Transverse colon (tissue), 4 donors: Measurements from ENCODE around the gene ZP3. TPM values are rescaled to one million over a fixed set of nuclear protein-coding genes. Genes with fewer than 3 reads are reported as not detected.
"Not testable (repeated sequence)": the region's sequence is repeated elsewhere in the genome, so short reads cannot be mapped to it uniquely, and the experiment has no call there.

Source experiments
- DNase-seq: peaks from one replicate; pipeline ENCODE4 v3.0.0-alpha.2; 2019
- H3K27ac ChIP-seq, 4 donors: fragments of 200-600 bp; sonication (generic); 2 replicates each; pipeline ENCODE4 v1.5.1; 2016 to 2018; ENCODE audit warnings: inconsistent platforms in 4 of 4
- H3K27me3 ChIP-seq: fragments of 200-600 bp; sonication (generic); 2 replicates; pipeline ENCODE4 v1.5.1; 2017; ENCODE audit warnings: inconsistent platforms
- H3K36me3 ChIP-seq, 4 donors: fragments of 200-600 bp; sonication (generic); 2 replicates each; pipeline ENCODE4 v1.5.1; 2017 to 2019; ENCODE audit warnings: inconsistent platforms in 4 of 4
- H3K4me1 ChIP-seq, 4 donors: fragments of 200-600 bp; sonication (generic); 2 replicates each; pipeline ENCODE4 v1.5.1; 2017 to 2020; ENCODE audit warnings: inconsistent platforms in 4 of 4
- H3K4me3 ChIP-seq, 4 donors: fragments of 200-600 bp; sonication (generic); 1 replicate in 1 of 4; 2 replicates in 3 of 4; pipeline versions ENCODE4 v1.5.1 to v1.6.1; 2017 to 2019; ENCODE audit warnings: inconsistent platforms in 4 of 4
- H3K9me3 ChIP-seq, 2 donors: fragments of 200-600 bp; sonication (generic); 2 replicates each; pipeline ENCODE4 v1.5.1; 2017 to 2019; ENCODE audit warnings: inconsistent platforms in 2 of 2
- EP300 ChIP-seq: sonication (generic); formaldehyde crosslinking; IDR thresholded peaks from one replicate; pipeline ENCODE4 v1.6.1; 2017; ENCODE audit warnings: antibody characterized with exemption, low read depth
- POLR2A ChIP-seq: fragments of 450-650 bp; IDR thresholded peaks from one replicate; pipeline ENCODE4 v1.6.1; 2016; ENCODE audit warnings: antibody characterized with exemption, mild to moderate bottlenecking, moderate library complexity
- POLR2AphosphoS5 ChIP-seq, 3 donors: sonication (generic); formaldehyde crosslinking; IDR thresholded peaks; one replicate each; pipeline ENCODE4 v1.6.1; 2016; ENCODE audit warnings: antibody characterized with exemption in 3 of 3
- WGBS, 2 donors: methylation state at CpG; one replicate each; pipeline ENCODE4 v1.1.5; 2018; ENCODE audit warnings: low coverage in 1 of 2; 5-methylcytosine and 5-hydroxymethylcytosine counted together
- in situ Hi-C, 4 donors: fragments of 200-750 bp; cut with MboI; loops; one replicate each; pipeline versions ENCODE4 v1.15.0 to v1.15.1; 2017; ENCODE audit warnings: low sequenced_read_pairs in 3 of 4, low pct_ligation_motif_present in 1 of 4, low pct_unique_long_range_greater_than_20kb in 1 of 4
- intact Hi-C: fragments of 100-400 bp; cut with DNase I; formaldehyde crosslinking; loops from one replicate; pipeline ENCODE4 v1.15.1; 2023; ENCODE audit warnings: low total_unique reads
- total RNA-seq, 4 donors: library from RNA; depleted of rRNA; stranded (reverse); fragments of >200 nt; gene quantifications; one replicate each; pipeline ENCODE4 v1.1.0, GENCODE V29; 2016
- TF ChIP-seq, protein P1 (sequence below), 5 experiments: fragments of 200-600 bp in 3 of 5; fragments of 450-650 bp in 2 of 5; sonication (generic) in 3 of 5; IDR thresholded peaks; 1 replicate in 2 of 5; 2 replicates in 3 of 5; pipeline ENCODE4 v1.5.1; 2016 to 2017; ENCODE audit warnings: antibody characterized with exemption in 5 of 5, inconsistent platforms in 3 of 5, mild to moderate bottlenecking in 2 of 5, moderate library complexity in 1 of 5

Gene ZP3
- total RNA-seq, 4 donors from 2014 or later, result 3.0 to 3.4 TPM; not detected in 2

DNA sequence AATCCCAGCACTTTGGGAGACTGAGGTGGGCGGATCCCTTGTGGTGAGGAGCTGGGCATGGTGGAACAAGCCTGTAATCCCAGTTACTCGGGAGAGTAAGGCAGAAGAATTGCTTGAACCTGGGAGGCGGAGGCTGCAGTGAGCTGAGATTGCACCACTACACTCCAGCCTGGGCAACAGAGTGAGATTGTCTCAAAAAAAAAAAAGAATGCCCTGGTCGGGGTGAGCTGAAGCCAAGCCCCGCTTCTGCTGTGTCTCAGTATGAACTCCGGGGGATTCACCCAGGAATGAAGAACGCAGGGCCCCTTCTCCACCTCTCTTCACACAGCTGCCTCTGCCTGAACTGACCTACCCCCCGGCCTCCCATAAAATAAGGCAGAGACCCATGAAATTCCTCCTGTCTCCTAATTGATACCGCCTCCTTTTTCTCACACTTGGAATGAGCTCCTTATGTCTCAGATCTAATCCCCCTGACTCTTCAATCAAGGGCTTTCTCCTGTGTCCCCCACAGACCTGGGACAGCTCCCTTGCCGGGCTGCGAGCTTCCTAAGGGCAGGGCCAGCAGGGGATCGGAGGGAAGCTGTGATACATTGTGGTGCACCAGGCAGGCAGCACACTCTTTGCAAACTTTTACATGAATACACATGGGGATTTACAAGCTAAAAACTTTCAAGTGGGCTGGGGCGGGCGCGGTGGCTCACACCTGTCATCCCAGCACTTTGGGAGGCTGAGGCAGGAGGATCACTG lies 911 bp upstream of the ZP3 start:
- Histone ChIP-seq H3K36me3 (no peaks in the 10 kb centered on the region), H3K27ac (no peak overlapping the region), H3K4me3 (no peak overlapping the region), H3K9me3 (no peaks in the 10 kb centered on the region), H3K27me3 (peaks cover 5% of the 10 kb centered on the region), H3K4me1 (no peaks in the 10 kb centered on the region)
- TF ChIP-seq POLR2AphosphoS5 (IDR thresholded peaks at IDR 0.05) (no peak), EP300 (no peak), POLR2A (no peak)
- TF ChIP-seq, protein P1, sequence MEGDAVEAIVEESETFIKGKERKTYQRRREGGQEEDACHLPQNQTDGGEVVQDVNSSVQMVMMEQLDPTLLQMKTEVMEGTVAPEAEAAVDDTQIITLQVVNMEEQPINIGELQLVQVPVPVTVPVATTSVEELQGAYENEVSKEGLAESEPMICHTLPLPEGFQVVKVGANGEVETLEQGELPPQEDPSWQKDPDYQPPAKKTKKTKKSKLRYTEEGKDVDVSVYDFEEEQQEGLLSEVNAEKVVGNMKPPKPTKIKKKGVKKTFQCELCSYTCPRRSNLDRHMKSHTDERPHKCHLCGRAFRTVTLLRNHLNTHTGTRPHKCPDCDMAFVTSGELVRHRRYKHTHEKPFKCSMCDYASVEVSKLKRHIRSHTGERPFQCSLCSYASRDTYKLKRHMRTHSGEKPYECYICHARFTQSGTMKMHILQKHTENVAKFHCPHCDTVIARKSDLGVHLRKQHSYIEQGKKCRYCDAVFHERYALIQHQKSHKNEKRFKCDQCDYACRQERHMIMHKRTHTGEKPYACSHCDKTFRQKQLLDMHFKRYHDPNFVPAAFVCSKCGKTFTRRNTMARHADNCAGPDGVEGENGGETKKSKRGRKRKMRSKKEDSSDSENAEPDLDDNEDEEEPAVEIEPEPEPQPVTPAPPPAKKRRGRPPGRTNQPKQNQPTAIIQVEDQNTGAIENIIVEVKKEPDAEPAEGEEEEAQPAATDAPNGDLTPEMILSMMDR (IDR thresholded peaks at IDR 0.05), result no peak
- DNase-seq, result no peak
- in situ Hi-C loops (no loop called here), intact Hi-C loops (no loop called here)
- WGBS, 2 donors, result 66 to 76% methylated on average over 4 to 15 of the region's 15 CpGs

DNA sequence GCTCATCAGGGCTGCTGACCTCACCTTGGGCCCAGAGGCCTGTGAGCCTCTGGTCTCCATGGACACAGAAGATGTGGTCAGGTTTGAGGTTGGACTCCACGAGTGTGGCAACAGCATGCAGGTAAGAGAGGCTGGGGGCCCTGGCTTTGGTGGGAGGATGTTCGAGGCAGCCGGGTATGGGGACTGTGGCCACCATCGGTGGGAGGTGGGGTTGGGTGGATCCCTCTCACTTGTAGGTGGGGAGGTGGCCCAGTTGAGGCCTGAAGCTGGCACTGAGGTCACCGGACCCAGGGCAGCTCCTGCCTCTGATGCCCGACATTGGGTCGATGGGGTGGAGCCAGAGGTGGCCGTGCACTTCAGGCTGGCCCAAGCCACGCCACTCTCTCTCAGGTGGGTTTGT lies 406 bp downstream of the ZP3 start:
- Histone ChIP-seq H3K9me3 (no peaks in the 10 kb centered on the region), H3K36me3 (no peaks in the 10 kb centered on the region), H3K27me3 (peaks cover 5% of the 10 kb centered on the region), H3K4me1 (no peaks in the 10 kb centered on the region), H3K4me3 (no peak overlapping the region), H3K27ac (no peak overlapping the region)
- intact Hi-C loops (no loop called here), in situ Hi-C loops (no loop called here)
- 96% methylated on average over 9 of the region's 9 CpGs; no CpG with 5 or more reads in 1 of the 2 donors for WGBS, 2 donors
- TF ChIP-seq POLR2AphosphoS5 (IDR thresholded peaks at IDR 0.05) (no peak), POLR2A (no peak), EP300 (no peak)
- TF ChIP-seq, protein P1 (IDR thresholded peaks at IDR 0.05), result no peak
- no peak for DNase-seq

DNA sequence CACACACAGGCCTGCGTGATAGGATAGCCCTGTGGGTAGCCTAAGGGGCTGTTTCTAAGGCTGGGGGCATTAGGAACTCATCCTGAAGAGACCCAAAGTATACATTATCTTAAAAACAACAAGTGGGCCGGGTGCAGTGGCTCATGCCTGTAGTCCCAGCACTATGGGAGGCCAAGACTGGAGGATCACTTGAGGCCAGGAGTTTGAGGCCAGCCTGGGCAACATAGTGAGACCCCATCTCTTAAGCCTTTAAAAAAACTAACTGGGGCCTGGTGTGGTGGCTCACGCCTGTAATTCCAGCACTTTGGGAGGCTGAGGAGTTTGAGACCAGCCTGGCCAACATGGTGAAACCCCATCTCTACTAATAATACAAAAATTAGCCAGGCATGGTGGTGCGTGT lies 808 bp downstream of the ZP3 start:
- H3K4me3 ChIP-seq, H3K4me1 ChIP-seq, H3K9me3 ChIP-seq, H3K27me3 ChIP-seq, H3K27ac ChIP-seq, in situ Hi-C loops, intact Hi-C loops, DNase-seq, H3K36me3 ChIP-seq: not testable (repeated sequence)
- WGBS, 2 donors, result 94% methylated on average over 4 of the region's 4 CpGs; no CpG with 5 or more reads in 1 of the 2 donors

DNA sequence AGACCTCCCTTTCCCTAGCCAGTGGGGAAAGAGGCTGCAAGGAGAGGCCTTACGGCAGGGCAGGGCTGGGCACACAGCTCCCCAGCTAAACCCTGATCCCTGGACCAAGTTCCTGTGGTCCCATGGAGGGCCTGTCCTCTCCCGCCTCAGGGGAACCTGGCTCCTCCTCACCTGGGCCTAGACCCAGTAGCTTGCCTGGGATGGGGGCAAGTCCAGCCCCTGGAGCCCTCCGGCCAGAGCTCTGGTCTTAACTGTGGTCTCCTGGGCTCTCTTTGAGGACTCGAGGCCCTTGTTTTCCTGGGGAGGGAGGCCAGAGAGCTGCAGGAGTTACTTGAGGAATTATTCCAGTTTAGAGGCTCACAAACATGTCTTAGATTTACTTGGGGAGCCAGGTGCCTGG lies 1.5 kb downstream of the ZP3 start:
- 81% methylated on average over 4 of the region's 4 CpGs; no CpG with 5 or more reads in 1 of the 2 donors for WGBS, 2 donors
- in situ Hi-C loops (no loop called here), intact Hi-C loops (no loop called here)
- Histone ChIP-seq H3K27ac (no peak overlapping the region), H3K9me3 (no peaks in the 10 kb centered on the region), H3K27me3 (peaks cover 5% of the 10 kb centered on the region), H3K4me3 (no peak overlapping the region), H3K36me3 (no peaks in the 10 kb centered on the region), H3K4me1 (no peaks in the 10 kb centered on the region)
- TF ChIP-seq POLR2A (no peak), EP300 (no peak), POLR2AphosphoS5 (IDR thresholded peaks at IDR 0.05) (no peak)
- TF ChIP-seq, protein P1 (IDR thresholded peaks at IDR 0.05), result no peak
- DNase-seq, result no peak

DNA sequence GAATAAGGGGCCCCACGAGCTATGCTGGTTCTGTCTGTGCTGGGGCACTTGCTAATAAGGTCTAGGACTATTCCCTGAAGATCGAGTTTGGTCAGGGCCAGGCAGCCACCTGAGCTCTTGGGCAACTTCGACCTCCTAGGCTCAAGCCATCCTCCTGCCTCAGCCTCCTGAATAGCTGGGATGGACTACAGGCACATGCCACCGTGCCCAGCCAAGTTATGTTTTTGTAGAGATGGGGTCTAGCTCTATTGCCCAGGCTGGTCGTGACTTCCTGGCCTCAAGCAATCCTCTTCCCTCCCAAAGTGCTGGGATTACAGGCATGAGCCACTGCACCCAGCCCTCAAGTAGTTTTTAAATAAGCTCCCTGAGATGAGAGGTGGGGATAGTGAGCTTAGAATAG lies 2.9 kb downstream of the ZP3 start:
- in situ Hi-C loops (no loop called here), intact Hi-C loops (no loop called here)
- no peaks in the 10 kb centered on the region for H3K4me1 ChIP-seq
- TF ChIP-seq POLR2AphosphoS5 (IDR thresholded peaks at IDR 0.05) (no peak), EP300 (no peak), POLR2A (no peak)
- TF ChIP-seq, protein P1 (IDR thresholded peaks at IDR 0.05), result no peak
- peaks cover 5% of the 10 kb centered on the region for H3K27me3 ChIP-seq
- 78% methylated on average over 5 of the region's 5 CpGs; no CpG with 5 or more reads in 1 of the 2 donors for WGBS, 2 donors
- H3K4me3 ChIP-seq, result no peak overlapping the region
- H3K9me3 ChIP-seq, result no peaks in the 10 kb centered on the region
- DNase-seq, result no peak
- no peak overlapping the region for H3K27ac ChIP-seq
- H3K36me3 ChIP-seq, result no peaks in the 10 kb centered on the region
